WTC11 (cell line): ENCODE results near the gene ACRBP.

ENCODE experiments used
- ATF1 ChIP-seq: sonication (generic); formaldehyde crosslinking; IDR thresholded peaks from 2 replicates; pipeline ENCODE4 v1.8.1; 2023; ENCODE audit warnings: mild to moderate bottlenecking, moderate library complexity, missing genetic modification reagents
- ATF3 ChIP-seq: sonication (generic); formaldehyde crosslinking; conservative IDR thresholded peaks from 2 replicates; pipeline ENCODE4 v1.8.1; 2022; ENCODE audit warnings: mild to moderate bottlenecking, missing genetic modification reagents
- IRF2 ChIP-seq: sonication (generic); formaldehyde crosslinking; IDR thresholded peaks from 2 replicates; pipeline ENCODE4 v1.8.0; 2022; ENCODE audit warnings: low read depth, missing genetic modification reagents, borderline replicate concordance
- ZNF219 ChIP-seq: sonication (generic); formaldehyde crosslinking; IDR thresholded peaks from 2 replicates; pipeline ENCODE4 v1.8.0; 2023; ENCODE audit warnings: missing genetic modification reagents, mild to moderate bottlenecking, borderline replicate concordance
- ZNF232 ChIP-seq: sonication (generic); formaldehyde crosslinking; IDR thresholded peaks from 2 replicates; pipeline ENCODE4 v1.8.0; 2022; ENCODE audit warnings: mild to moderate bottlenecking, missing genetic modification reagents
- ZNF416 ChIP-seq: fragments of 250-450 bp; sonication (Bioruptor Pico); IDR thresholded peaks from 2 replicates; pipeline ENCODE4 v1.9.0; 2021; ENCODE audit warnings: mild to moderate bottlenecking, inconsistent platforms
- TF ChIP-seq, protein P1 (sequence below): sonication (generic); formaldehyde crosslinking; IDR thresholded peaks from 2 replicates; pipeline ENCODE4 v1.8.0; 2022; ENCODE audit warnings: mild to moderate bottlenecking, missing genetic modification reagents
- TF ChIP-seq, protein P2 (sequence below): fragments of 200-600 bp; IDR thresholded peaks from 2 replicates; pipeline ENCODE4 v1.8.0; 2022; ENCODE audit warnings: antibody characterized with exemption
- TF ChIP-seq, protein P3 (sequence below): sonication (generic); formaldehyde crosslinking; IDR thresholded peaks from 2 replicates; pipeline ENCODE4 v1.8.1; 2023; ENCODE audit warnings: mild to moderate bottlenecking, missing genetic modification reagents, borderline replicate concordance
- TF ChIP-seq, protein P4 (sequence below): sonication (generic); formaldehyde crosslinking; IDR thresholded peaks from 2 replicates; pipeline ENCODE4 v1.8.0; 2022; ENCODE audit warnings: mild to moderate bottlenecking, missing genetic modification reagents
- TF ChIP-seq, protein P5 (sequence below): sonication (generic); formaldehyde crosslinking; IDR thresholded peaks from 2 replicates; pipeline ENCODE4 v1.8.0; 2023; ENCODE audit warnings: missing genetic modification reagents

DNA sequence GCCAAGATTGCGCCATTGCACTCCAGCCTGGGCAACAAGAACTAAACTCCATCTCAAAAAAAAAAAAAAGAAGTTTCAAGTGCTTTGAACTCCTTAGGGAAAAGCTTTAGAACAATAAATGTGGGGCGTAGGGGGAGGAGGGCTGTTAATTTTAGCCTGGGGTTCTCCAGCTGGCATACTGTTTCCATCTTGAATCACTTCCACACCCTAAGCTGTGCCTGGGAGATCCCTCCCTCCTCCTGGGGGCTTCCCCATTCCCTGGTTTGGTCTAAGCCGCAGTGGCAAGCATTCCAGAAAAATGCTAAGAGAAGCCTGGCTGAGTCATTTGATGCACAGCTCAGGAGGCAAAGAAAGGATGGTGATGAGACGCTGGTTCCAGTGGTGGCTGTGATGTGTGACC, 44.2 kb upstream of the ACRBP start:
- TF ChIP-seq, protein P1, sequence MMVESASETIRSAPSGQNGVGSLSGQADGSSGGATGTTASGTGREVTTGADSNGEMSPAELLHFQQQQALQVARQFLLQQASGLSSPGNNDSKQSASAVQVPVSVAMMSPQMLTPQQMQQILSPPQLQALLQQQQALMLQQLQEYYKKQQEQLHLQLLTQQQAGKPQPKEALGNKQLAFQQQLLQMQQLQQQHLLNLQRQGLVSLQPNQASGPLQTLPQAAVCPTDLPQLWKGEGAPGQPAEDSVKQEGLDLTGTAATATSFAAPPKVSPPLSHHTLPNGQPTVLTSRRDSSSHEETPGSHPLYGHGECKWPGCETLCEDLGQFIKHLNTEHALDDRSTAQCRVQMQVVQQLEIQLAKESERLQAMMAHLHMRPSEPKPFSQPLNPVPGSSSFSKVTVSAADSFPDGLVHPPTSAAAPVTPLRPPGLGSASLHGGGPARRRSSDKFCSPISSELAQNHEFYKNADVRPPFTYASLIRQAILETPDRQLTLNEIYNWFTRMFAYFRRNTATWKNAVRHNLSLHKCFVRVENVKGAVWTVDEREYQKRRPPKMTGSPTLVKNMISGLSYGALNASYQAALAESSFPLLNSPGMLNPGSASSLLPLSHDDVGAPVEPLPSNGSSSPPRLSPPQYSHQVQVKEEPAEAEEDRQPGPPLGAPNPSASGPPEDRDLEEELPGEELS (CRISPR knock-in tag): no peak
- TF ChIP-seq, protein P2, sequence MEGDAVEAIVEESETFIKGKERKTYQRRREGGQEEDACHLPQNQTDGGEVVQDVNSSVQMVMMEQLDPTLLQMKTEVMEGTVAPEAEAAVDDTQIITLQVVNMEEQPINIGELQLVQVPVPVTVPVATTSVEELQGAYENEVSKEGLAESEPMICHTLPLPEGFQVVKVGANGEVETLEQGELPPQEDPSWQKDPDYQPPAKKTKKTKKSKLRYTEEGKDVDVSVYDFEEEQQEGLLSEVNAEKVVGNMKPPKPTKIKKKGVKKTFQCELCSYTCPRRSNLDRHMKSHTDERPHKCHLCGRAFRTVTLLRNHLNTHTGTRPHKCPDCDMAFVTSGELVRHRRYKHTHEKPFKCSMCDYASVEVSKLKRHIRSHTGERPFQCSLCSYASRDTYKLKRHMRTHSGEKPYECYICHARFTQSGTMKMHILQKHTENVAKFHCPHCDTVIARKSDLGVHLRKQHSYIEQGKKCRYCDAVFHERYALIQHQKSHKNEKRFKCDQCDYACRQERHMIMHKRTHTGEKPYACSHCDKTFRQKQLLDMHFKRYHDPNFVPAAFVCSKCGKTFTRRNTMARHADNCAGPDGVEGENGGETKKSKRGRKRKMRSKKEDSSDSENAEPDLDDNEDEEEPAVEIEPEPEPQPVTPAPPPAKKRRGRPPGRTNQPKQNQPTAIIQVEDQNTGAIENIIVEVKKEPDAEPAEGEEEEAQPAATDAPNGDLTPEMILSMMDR: no peak
- TF ChIP-seq ATF3 (no peak), ATF1 (CRISPR knock-in tag) (no peak), ZNF416 (no peak), ZNF219 (CRISPR knock-in tag) (no peak), IRF2 (CRISPR knock-in tag) (no peak), ZNF232 (CRISPR knock-in tag) (no peak)
- TF ChIP-seq, protein P3, sequence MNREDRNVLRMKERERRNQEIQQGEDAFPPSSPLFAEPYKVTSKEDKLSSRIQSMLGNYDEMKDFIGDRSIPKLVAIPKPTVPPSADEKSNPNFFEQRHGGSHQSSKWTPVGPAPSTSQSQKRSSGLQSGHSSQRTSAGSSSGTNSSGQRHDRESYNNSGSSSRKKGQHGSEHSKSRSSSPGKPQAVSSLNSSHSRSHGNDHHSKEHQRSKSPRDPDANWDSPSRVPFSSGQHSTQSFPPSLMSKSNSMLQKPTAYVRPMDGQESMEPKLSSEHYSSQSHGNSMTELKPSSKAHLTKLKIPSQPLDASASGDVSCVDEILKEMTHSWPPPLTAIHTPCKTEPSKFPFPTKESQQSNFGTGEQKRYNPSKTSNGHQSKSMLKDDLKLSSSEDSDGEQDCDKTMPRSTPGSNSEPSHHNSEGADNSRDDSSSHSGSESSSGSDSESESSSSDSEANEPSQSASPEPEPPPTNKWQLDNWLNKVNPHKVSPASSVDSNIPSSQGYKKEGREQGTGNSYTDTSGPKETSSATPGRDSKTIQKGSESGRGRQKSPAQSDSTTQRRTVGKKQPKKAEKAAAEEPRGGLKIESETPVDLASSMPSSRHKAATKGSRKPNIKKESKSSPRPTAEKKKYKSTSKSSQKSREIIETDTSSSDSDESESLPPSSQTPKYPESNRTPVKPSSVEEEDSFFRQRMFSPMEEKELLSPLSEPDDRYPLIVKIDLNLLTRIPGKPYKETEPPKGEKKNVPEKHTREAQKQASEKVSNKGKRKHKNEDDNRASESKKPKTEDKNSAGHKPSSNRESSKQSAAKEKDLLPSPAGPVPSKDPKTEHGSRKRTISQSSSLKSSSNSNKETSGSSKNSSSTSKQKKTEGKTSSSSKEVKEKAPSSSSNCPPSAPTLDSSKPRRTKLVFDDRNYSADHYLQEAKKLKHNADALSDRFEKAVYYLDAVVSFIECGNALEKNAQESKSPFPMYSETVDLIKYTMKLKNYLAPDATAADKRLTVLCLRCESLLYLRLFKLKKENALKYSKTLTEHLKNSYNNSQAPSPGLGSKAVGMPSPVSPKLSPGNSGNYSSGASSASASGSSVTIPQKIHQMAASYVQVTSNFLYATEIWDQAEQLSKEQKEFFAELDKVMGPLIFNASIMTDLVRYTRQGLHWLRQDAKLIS (CRISPR knock-in tag): no peak
- TF ChIP-seq, protein P4, sequence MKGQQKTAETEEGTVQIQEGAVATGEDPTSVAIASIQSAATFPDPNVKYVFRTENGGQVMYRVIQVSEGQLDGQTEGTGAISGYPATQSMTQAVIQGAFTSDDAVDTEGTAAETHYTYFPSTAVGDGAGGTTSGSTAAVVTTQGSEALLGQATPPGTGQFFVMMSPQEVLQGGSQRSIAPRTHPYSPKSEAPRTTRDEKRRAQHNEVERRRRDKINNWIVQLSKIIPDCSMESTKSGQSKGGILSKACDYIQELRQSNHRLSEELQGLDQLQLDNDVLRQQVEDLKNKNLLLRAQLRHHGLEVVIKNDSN (CRISPR knock-in tag): no peak
- TF ChIP-seq, protein P5, sequence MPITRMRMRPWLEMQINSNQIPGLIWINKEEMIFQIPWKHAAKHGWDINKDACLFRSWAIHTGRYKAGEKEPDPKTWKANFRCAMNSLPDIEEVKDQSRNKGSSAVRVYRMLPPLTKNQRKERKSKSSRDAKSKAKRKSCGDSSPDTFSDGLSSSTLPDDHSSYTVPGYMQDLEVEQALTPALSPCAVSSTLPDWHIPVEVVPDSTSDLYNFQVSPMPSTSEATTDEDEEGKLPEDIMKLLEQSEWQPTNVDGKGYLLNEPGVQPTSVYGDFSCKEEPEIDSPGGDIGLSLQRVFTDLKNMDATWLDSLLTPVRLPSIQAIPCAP (CRISPR knock-in tag): no peak
